Measurements from ENCODE around the gene UPK3BL1. TPM values are rescaled to one million over a fixed set of nuclear protein-coding genes. Genes with fewer than 3 reads are reported as not detected.
"Not testable (repeated sequence)": the region's sequence is repeated elsewhere in the genome, so short reads cannot be mapped to it uniquely, and the experiment has no call there.

The UPK3BL1 gene
- total and polyA plus RNA-seq, 2 donors (not counting 1 experiment from before 2014, with no cell fraction given), result 2.3 to 5.4 TPM

DNA sequence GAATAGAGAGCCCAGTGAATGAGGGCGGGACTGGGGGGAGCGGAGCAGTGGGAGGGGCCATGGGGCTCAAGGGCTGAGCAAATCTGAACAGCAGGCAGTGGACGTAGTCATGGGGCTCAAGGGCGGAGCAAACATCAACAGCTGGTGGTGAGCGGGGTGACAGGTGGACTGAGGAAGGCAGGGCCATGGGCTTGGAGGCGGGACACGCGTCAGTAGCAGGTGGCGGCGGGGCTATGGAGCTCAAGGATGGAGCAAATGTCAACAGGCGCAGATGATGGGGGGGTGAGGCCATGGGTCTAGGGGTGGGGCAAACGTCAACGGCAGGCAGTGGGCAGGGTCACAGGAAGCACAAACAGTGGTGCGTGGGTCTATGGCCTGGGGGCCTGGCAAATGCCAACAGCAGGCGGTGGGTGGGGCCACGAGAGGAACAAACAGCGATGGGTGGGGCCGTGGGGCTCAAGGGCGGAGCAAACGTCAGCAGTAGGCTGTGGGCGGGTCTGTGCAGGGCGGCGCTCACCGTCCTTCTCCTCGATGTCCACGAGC lies 50.0 kb downstream of the UPK3BL1 start:
- H3K4me2 ChIP-seq (ENCODE audit: extremely low read depth, insufficient read depth, low read length); H3K9ac ChIP-seq (ENCODE audit: insufficient read depth, low read length); H3K27me3 ChIP-seq (ENCODE audit: control insufficient read depth, insufficient read depth, low read length); H3K4me3 ChIP-seq (replicated peaks in 1 of 4; ENCODE audit: control extremely low read depth in 1 of 4, insufficient read depth in 1 of 4, low read depth in 3 of 4, low read length in 4 of 4); H4K20me1 ChIP-seq (ENCODE audit: control insufficient read depth, extremely low read depth, insufficient read depth, low read length); H3K79me2 ChIP-seq (ENCODE audit: control insufficient read depth, insufficient read depth, low read length); H2AFZ ChIP-seq (ENCODE audit: low read length); H3K4me1 ChIP-seq (ENCODE audit: control insufficient read depth, extremely low read depth, insufficient read depth, low read length); H3K36me3 ChIP-seq (ENCODE audit: control insufficient read depth, insufficient read depth, low read length); H3K27ac ChIP-seq (ENCODE audit: insufficient read depth, low read length); DNase-seq (ENCODE audit: low read depth in 2 of 2); H3K9me3 ChIP-seq (ENCODE audit: control insufficient read depth, insufficient read depth, low read depth, low read length): not testable (repeated sequence)

DNA sequence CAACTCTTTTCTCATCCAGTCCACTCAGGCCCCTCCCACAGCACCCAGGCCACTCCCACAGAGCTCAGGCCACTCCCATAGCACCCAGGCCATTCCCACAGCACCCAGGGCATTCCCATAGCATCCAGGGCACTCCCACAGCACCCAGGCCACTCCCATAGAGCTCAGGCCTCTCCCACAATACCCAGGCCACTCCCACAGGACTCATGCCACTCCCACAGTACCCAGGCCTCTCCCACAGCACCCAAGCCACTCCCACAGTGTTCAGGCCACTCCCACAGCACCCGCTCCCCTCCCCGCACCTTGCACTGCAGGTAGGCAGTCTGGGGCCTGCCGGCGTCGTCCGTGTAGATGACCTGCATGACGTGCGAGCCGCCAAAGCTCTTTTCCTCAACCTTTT lies 52.7 kb downstream of the UPK3BL1 start:
- H3K36me3 ChIP-seq (ENCODE audit: control insufficient read depth, insufficient read depth, low read length); H3K9ac ChIP-seq (ENCODE audit: insufficient read depth, low read length); H3K79me2 ChIP-seq (ENCODE audit: control insufficient read depth, insufficient read depth, low read length); H2AFZ ChIP-seq (ENCODE audit: low read length); H3K4me2 ChIP-seq (ENCODE audit: extremely low read depth, insufficient read depth, low read length); H4K20me1 ChIP-seq (ENCODE audit: control insufficient read depth, extremely low read depth, insufficient read depth, low read length); H3K4me1 ChIP-seq (ENCODE audit: control insufficient read depth, extremely low read depth, insufficient read depth, low read length); H3K9me3 ChIP-seq (ENCODE audit: control insufficient read depth, insufficient read depth, low read depth, low read length); H3K27ac ChIP-seq (ENCODE audit: insufficient read depth, low read length); H3K27me3 ChIP-seq (ENCODE audit: control insufficient read depth, insufficient read depth, low read length); H3K4me3 ChIP-seq (replicated peaks in 1 of 4; ENCODE audit: control extremely low read depth in 1 of 4, insufficient read depth in 1 of 4, low read depth in 3 of 4, low read length in 4 of 4); DNase-seq (ENCODE audit: low read depth in 2 of 2): not testable (repeated sequence)

Other genes with a start within 250 kb of the UPK3BL1 start
- 12.3 and 16.3 TPM in 2 replicates for gene PRKRIP1, start 246.4 kb downstream of the UPK3BL1 start, total RNA-seq
- 12.4 and 13.8 TPM in 2 replicates for gene PRKRIP1, start 246.4 kb downstream of the UPK3BL1 start, polyA plus RNA-seq
- gene ORAI2, start 209.2 kb downstream of the UPK3BL1 start, total RNA-seq, result 14.9 and 26.6 TPM in 2 replicates
- 20.3 and 22.1 TPM in 2 replicates for gene ORAI2, start 209.2 kb downstream of the UPK3BL1 start, polyA plus RNA-seq
- 11.6 and 13.2 TPM in 2 replicates for gene ALKBH4, start 177.9 kb downstream of the UPK3BL1 start, total RNA-seq
- gene ALKBH4, start 177.9 kb downstream of the UPK3BL1 start, polyA plus RNA-seq, result 3.7 and 4.3 TPM in 2 replicates
- 14.5 and 18.7 TPM in 2 replicates for gene LRWD1, start 177.8 kb downstream of the UPK3BL1 start, total RNA-seq
- 7.4 and 12.1 TPM in 2 replicates for gene LRWD1, start 177.8 kb downstream of the UPK3BL1 start, polyA plus RNA-seq
- 27.0 and 37.2 TPM in 2 replicates for gene POLR2J, start 163.9 kb downstream of the UPK3BL1 start, total RNA-seq
- 55.3 and 91.2 TPM in 2 replicates for gene POLR2J, start 163.9 kb downstream of the UPK3BL1 start, polyA plus RNA-seq
- 1.5 and 2.1 TPM in 2 replicates for gene RASA4B, start 125.0 kb downstream of the UPK3BL1 start, total RNA-seq
- 0.68 and 1.4 TPM in 2 replicates for gene RASA4B, start 125.0 kb downstream of the UPK3BL1 start, polyA plus RNA-seq
- gene UPK3BL2, start 99.1 kb downstream of the UPK3BL1 start, total RNA-seq, result 1.0 and 3.8 TPM in 2 replicates
- 1.4 and 1.9 TPM in 2 replicates for gene UPK3BL2, start 99.1 kb downstream of the UPK3BL1 start, polyA plus RNA-seq
- gene SPDYE2, start 91.6 kb downstream of the UPK3BL1 start, total RNA-seq, result not detected in 2 replicates
- not detected in 2 replicates for gene SPDYE2, start 91.6 kb downstream of the UPK3BL1 start, polyA plus RNA-seq
- 19.5 and 28.6 TPM in 2 replicates for gene POLR2J3, start 70.2 kb downstream of the UPK3BL1 start, total RNA-seq
- gene POLR2J3, start 70.2 kb downstream of the UPK3BL1 start, polyA plus RNA-seq, result 29.3 and 42.5 TPM in 2 replicates
- 2.1 and 6.2 TPM in 2 replicates for gene RASA4, start 26.0 kb downstream of the UPK3BL1 start, total RNA-seq
- 3.5 and 4.5 TPM in 2 replicates for gene RASA4, start 26.0 kb downstream of the UPK3BL1 start, polyA plus RNA-seq
- gene SPDYE2B, start 7.5 kb upstream of the UPK3BL1 start, total RNA-seq, result not detected in 2 replicates
- gene SPDYE2B, start 7.5 kb upstream of the UPK3BL1 start, polyA plus RNA-seq, result not detected in 2 replicates
- gene POLR2J2, start 28.9 kb upstream of the UPK3BL1 start, total RNA-seq, result 1.5 and 2.1 TPM in 2 replicates
- 1.1 and 1.4 TPM in 2 replicates for gene POLR2J2, start 28.9 kb upstream of the UPK3BL1 start, polyA plus RNA-seq
- gene FAM185A, start 106.2 kb upstream of the UPK3BL1 start, total RNA-seq, result 8.2 and 9.9 TPM in 2 replicates
- gene FAM185A, start 106.2 kb upstream of the UPK3BL1 start, polyA plus RNA-seq, result 3.1 and 4.0 TPM in 2 replicates

Measured in fibroblast of lung (primary cell).